ENCODE results near the gene CFAP46.

Gene CFAP46

DNA sequence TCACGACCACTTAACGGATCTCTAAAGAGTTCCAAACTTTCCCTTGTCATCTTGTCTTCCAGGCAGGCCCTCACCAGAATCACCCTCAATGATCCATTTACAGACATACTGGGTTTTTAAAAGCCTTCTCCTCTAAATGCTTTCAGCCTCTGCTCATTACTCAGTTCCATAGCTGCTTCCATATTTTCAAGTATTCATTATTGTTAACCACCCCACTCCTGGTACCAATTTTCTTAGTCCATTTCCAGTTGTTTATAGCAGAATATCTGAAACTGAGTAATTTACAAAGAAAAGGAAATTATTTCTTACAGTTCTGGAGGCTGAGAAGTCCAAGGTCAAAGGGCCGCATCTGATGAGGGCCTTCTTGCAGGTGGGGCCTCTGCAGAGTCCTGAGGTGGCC is 100.0 kb downstream of the CFAP46 start:
- no peak for DNase-seq (ENCODE audit: low spot score)

DNA sequence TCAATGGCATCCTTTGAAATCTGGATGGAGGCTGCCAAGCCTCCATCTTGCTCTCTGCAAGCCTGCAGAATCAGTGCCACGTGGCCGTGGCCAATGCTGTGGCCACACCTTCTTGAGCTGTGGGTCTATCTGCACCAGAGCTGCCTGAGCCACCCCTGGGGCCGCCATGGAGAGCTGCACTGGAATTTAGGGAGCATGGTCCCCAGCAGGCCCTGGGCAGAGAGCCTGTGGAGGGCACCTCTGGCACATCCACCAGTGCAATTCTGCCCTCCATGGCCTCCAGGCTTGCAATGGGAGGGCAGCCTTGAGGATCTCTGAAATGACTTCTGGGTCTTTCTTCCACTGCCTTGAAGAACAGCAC is 100.8 kb downstream of the CFAP46 start:
- no peak for DNase-seq (ENCODE audit: low spot score)

DNA sequence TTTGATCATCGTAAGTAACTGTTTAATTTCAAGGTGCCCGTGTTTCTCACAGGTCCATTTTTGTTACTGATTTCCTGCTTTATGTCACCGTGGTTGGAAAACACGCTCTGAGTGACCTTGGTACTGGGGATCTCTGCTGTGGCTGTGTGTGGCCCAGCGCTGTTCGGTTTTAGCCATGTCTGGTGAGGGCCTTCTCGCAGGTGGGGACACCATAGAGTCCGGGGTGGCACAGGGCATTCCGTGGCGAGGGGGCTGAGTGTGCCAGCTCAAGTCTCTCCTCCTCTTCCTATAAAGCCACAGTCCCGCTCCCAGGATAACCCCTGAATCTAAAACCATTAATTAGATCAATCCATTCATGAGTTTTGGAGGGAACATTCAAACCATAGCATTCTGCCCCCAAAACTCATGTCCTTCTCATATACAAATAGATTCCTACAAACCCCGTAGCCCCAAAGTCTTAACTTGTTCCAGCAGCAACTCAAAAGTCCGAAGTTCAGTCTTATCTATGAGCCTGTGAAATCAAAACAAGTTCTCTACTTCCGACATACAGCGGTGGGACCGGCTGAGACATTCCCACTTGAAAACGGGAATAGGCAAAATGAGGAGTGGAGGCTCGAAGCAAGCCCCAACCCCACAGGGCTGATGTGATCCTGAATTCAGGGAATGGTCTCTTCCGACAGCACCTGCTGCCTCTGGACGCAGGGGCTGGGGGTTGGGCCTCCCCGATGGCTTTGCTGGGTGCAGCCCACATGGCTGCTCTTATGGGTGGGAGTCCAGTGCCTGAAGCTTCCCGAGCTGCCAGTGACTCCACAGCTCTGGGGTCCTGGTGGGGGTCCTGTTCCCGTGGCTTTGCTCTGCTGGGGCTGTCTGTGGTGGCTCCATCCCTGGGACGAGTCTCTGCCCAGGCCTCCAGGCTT is 101.4 kb downstream of the CFAP46 start:
- DNase-seq (ENCODE audit: low spot score): no peak

DNA sequence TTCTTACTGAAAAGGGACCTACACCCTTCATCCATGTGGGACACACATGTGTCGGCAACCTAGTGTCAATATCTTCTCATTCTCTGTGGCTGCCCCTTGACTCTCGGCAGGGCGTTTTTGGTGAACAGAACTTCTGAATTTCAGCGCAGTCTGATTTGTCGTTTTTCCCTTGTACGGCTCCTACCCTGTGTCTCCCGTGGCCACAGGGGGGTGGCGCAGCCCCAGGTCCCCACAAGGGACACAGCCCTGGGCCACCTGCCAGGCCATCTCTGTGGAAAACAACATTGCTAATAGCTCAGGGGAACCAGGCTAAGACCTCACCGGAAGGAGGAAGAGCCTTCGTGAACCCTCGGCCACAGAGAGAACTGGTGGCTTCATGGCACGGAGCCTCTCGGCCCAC is 103.3 kb downstream of the CFAP46 start:
- no peak for DNase-seq (ENCODE audit: low spot score)

DNA sequence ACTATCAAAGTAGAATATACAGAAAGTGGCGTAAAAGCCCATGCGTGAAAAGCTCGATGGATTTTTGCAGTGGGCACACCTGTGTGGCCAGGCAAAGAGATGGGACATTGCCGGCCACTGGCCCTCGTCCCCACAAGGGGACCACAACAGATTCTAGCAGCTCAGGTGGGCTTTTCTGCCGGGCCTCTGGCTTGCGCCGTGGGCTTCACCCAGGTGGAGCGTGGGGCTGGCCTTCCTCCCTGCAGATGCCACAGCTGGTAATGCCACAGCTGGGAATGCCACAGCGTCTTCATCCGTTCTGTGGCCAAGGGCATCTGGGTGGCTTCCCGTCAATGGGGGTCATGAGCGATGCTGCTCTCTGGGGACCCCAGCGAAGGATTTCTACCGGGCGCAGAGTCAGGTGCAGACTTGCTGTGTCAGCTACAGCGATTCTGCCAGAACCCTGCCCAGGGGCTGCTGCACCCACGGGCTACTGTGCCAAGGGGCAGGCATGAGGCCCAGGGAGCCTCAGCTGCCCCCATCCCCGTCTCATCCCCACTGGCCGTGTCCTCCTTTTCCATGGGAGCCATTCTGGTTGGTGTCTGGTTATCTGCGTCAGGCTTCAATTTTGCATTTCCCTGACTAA is 103.9 kb downstream of the CFAP46 start:
- DNase-seq (ENCODE audit: low spot score): no peak

DNA sequence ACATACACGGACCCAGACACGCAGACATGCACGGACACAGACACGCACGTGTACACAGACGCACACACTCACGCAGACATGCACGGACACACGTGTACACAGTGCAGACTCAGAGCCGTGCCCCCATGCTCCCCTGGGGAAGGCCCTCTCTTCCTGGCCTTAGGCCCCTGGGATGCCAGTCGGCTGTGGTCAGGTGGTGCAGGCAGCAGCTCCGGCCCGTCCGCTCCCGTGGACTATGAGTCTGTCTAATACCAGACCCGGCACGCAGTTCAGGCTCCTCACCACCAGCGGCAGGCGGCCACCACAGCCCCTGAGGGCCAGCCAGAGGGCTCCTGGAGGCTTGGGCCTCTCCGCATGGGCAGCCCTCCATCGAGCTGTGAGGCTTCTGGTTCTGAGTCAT is 104.5 kb downstream of the CFAP46 start:
- DNase-seq (ENCODE audit: low spot score): no peak

DNA sequence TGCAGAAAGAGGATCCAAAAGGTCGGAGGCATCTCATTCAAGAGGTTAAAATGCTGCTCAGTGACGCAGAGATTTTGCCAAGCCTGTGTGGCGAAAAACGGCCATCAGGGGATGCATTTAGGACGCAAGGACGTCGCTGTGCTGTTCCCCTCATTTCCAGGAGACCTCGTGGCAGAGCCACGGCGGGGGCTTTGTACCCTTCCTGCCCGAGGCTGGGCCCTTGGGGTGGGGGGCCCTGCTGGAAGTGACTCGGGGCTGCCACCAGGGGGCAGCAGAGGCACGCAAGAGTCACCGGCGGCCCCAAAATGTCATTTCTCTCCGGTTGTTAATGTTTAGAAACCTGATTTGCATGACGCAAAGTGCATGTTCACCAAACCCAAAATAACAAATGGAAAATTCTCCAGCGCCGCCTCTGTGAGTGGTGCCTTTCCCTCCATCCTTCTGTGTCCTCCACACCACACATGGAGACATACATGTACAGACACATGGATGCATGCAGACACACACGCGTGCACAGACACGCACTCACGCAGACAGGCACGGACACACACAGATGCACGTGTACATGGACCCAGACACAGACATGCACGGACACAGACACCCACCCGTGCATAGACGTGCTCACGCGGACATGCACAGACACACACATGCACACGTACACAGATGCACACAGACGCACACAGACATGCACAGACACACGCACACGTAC is 105.4 kb downstream of the CFAP46 start:
- DNase-seq (ENCODE audit: low spot score): peak; percentile 32

DNA sequence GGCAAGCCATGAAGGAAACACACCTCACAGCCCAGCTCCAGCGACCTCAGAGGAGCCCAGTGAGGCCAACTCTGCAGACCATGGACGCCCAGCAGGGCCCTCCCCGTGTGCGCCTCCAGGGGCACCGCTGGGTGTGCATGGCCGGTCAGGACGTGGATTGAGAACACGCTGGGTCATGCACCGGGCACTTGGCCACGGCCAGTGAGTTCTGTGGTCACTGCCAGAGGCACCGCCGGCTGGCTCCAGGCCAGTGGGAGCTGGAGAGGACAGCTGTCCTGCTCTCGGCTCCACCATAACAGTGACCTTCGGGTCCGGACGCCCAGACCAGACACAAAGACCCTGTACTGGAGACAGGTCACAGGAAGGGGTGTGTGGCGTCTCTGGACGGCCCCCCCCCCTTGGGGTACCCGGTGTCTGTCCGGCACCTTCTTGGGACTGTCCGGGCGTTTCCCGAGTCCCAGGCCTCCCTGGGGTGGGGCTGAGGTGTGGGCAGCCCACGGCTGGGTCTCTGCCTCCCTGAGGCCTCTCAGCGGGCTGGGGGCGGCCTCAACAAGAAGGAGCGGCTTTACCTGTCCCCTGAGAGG is 106.0 kb downstream of the CFAP46 start:
- DNase-seq (ENCODE audit: low spot score): no peak

DNA sequence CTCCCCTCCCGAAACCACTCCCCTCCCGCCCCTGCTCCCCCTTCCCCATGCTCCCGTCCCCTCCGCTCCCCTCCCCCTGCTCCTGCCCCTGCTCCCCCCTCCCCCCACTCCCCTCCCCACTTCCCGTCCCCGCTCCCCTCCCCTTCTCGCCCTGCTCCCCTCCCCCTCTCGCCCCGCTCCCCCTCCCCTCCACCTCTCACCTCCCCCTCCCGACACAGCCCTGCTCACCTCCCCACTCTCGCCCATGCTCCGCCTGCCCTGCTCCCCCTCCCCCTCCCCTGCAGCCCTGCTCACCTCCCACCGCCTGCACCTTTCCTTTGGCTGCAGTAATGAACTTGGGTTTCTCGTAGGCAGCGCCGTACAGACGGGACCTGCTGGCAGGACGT is 106.5 kb downstream of the CFAP46 start:
- DNase-seq (ENCODE audit: low spot score): no peak

DNA sequence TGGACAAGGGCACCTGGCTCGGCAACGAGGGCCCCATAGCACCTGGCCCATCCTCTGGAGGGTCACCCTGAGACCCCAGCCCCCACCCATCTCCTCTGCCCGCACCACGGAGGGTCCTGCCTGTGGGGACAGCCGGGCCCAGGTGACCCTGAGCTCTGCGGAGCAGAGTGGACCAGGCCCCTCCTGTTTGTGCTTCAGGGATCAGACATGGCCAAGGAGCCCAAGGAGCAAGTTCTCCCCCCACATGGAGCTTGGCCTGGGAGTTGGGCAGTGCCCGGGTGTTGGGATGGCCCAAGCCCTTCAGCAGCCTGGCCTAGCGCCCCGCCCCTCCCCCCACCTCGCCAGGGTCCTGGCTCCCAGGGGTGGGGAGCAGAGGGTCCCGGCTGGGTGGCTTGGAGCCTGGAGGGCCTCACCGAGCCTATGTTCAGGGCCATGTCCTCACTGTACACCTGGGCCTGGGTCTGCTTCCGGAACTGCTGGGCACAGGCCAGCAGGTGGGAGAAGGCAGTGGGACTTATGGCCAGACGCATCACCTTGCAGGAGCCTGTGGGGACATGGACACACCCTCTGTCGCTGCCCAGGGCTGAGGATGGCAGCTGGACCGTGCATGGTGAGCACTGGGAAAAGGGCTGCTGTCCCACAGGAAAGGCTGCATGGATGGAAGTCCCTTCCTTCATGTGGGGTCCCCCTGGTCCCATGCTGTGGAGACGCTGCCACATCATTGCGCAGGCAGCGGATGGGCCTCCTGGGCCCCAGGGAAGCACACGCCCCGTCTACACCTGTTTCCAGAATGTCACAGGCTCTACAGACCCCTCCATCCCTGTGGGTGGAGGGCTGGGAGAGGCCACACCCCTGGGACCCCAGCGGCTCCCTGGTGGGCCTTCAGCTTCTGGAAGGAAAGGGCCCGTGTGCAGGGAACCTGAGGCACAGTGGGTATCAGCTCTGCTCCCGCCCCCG is 107.2 kb downstream of the CFAP46 start:
- DNase-seq (ENCODE audit: low spot score): no peak

DNA sequence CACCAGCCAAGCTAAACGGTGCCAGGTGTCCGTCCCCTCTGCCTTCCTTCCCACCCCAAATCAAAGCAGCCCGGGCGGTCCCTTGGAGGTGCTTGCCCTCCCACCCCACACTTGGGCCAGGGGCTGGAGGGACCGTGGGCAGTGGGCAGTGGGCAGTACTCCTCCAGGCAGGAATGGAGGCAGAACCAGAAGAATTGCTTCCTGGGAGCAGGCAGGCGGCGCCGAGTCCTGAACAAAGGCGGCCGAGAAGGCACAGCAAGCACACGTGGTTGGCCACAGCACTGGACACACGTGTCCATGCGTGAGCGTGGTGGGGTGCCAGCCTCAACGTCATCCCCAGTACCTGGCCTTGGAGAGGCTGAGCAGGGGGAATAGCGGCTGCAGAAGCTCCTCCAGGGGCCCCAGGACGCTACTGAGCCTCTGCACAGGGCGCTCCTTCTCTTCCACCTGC is 108.0 kb downstream of the CFAP46 start:
- no peak for DNase-seq (ENCODE audit: low spot score)

DNA sequence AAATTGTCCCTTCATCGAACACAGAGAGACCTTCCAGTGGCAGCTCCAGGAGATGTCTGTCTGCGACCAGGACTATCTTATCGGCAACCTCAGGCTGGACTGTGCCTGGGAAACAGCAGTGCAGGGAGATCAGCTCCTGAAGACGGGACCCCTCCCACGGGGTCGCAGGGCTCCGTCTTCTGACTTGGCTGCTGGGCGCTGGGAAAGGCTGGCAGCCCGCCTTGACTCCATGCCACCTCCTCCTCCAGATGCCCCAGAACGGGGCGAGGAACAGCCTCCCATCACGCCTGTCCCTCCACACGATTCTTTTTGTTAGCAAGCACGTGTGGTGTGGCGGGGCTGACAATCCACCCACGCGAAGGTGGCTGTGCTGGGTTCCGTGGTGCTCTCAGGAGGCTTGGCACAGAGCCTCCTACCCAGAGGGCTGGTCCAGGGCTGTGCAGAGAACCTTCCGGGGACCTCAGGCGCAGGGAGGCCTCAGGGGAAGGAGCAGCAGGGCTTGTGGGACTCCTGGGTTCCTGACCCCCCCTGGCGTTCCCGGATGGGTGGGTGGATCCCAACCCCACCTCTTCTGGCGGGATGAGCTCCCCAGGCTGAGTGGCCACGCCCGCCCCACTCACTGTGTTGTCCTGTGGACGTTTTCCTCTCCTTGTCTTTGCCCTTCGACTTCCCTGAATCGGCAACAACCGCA is 108.8 kb downstream of the CFAP46 start:
- DNase-seq (ENCODE audit: low spot score): no peak

DNA sequence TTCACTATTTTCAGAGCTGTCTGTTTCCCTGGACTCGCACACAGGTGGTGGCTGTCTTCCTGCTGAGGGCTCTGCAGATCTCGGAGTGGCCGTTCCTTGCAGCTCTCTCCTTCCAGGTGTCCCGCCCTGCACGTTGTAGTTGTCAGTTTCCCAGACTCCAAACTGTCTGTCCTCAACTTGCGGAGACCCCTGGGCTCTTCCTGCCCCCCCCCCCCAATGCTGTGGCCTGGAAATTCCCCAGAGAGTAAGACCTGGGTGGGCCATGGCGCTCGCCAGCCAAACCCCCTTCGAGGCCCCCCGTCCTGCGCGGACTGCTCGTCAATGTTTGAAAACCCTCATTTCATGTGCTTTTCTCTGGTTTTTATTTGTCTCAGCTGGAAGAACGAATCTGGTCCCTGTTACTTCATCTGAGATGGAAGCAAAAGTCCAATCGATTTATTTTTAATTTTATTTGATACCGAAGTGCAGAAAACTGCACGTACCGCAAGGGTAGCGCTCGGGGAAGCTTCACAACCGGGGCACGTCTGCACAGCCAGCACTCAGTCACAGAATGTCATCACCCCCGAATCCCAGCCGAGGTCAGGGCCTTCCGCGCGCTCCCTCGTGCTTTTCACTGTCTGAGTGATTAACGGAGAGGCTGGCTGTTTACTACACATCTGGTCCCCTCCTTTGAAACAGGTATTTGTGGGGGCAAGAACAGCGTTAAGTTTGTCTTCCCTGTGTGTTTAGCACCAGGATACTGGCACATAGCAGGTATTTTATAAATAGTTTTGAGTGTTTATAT is 110.0 kb downstream of the CFAP46 start:
- DNase-seq (ENCODE audit: low spot score): no peak

DNA sequence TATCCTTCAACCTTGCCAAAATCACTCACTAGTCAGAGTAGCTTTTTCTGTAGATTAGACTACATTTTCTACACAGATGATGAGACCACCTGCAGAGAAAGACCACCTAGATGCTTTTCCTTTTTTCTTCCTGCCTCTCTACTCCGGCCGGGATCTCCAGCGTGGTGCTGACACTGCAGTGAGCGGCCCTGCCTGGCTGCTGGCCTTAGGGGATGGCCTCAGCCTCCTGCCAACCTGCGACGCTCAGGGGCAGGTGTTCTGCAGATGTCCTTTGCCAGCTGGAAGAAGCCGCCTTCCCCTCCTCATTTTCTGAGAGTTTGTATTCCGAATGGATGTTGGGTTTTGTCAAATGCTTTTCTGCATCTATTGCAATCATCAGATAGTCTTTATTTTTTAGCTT is 113.0 kb downstream of the CFAP46 start:
- DNase-seq (ENCODE audit: low spot score): no peak

DNA sequence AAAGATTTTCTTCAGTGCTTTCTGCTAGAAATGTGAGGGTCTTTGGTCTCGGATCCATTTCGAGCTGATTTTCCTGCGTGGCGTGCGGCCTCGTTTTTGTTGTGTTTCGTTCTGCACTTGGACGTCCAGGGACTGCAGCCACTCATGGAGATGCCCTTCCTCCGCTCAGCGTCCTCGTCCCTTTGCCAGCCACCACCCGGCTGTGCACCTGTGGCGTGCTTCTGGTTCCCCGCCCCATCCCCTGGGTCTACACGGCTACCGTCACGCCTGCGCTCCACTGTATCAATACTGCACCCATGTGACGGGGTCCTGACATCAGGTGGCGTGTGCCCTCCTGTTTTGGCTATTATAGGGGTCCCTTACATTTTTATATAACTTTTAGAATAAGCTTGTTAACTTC is 113.7 kb downstream of the CFAP46 start:
- DNase-seq (ENCODE audit: low spot score): no peak

DNA sequence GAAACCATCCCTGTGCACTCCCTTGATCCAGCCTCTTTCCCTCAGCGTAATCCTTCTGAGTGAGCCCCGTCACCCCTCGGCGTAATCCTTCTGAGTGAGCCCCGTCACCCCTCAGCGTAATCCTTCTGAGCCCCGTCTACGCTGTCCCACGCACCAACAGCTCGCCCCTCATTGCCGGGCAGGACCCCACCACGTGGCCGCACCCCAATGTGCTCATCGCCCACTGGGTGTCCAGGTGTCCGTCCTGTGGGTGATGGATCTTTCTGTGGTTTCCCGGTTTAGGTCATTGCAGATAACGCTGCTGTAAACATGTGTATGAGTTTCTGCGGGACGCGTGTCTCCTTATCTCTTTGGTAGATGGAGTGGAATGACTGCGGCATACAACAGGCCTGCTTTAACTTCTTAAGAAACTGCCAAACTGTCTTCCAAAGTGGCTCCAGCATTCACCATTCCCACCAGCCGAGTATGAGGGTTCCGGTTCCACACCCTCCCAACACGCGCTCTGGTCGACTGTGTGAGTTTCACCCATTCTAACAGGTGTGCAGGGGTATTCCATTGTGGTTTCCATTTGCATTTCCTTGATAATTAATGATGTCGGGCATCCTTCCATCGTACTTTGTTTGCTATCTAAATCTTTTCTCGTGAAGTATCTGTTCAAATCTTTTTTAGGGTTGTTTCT is 114.4 kb downstream of the CFAP46 start:
- no peak for DNase-seq (ENCODE audit: low spot score)

DNA sequence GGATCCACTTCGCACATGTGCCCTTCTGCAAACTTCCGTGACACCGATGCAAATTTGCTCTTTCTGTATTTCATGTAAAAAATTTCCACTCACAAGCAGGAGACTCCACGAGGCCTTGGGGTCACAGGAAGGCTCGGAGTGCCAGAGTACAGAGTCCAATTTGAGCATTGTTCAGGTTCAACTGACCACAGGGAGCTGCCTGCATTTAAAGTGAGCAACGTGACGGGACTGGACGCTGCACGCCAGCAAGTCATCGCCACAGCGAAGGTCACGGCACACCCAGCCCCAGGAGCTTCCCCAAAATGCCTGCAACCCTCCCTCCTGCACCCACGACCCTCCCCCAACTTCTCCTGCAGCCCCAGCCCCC is 115.0 kb downstream of the CFAP46 start:
- no peak for DNase-seq (ENCODE audit: low spot score)

DNA sequence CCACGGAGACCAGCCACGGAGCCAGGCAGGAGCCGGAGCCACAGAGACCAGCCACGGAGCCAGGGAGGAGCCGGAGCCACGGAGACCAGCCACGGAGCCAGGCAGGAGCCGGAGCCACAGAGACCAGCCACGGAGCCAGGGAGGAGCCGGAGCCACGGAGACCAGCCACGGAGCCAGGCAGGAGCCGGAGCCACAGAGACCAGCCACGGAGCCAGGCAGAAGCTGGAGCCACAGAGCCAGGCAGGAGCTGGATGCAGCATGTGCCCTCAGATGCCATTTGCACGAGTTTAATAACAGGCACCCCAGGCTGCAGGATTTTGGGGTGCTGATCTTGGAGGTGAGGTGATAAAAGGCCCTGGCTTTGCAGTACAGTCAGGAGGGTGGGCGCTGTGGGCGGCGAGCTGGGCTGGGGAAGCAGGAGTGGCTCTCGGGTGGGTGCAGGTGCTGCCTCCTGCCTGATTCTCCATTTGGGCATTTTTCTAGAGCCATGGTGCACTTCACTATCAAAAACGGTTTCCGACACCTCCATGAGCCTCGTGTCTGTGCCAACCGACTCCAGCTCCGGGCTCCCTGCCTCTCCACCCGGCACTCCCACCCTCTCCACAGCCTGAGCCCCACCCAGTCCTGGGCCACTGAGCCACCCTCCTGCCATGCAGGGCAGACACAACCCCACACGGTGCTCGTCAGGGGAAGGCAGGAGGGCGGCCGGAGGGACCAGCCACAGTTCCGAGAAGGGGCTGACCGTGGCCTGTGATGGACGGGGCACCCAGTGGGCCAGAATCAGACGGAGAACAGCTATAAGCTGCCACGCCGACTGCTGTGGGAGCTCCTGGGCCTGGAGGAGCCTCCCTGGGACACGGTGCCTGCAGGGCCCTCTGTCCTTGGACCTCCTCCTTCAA is 115.6 kb downstream of the CFAP46 start:
- DNase-seq (ENCODE audit: low spot score): no peak

Data from hematopoietic multipotent progenitor cell treated with erythropoietin and hydrocortisone succinate and interleukin-3 and kit ligand, for 17 days (in vitro differentiated cells).